Measurements from ENCODE around the gene RIMS1. TPM values are rescaled to one million over a fixed set of nuclear protein-coding genes. Genes with fewer than 3 reads are reported as not detected.

RIMS1 gene
- total and polyA plus RNA-seq, 2 donors (not counting 3 experiments of a cell fraction or from before 2014, with no cell fraction given): 0.15 TPM; not detected in 1

DNA sequence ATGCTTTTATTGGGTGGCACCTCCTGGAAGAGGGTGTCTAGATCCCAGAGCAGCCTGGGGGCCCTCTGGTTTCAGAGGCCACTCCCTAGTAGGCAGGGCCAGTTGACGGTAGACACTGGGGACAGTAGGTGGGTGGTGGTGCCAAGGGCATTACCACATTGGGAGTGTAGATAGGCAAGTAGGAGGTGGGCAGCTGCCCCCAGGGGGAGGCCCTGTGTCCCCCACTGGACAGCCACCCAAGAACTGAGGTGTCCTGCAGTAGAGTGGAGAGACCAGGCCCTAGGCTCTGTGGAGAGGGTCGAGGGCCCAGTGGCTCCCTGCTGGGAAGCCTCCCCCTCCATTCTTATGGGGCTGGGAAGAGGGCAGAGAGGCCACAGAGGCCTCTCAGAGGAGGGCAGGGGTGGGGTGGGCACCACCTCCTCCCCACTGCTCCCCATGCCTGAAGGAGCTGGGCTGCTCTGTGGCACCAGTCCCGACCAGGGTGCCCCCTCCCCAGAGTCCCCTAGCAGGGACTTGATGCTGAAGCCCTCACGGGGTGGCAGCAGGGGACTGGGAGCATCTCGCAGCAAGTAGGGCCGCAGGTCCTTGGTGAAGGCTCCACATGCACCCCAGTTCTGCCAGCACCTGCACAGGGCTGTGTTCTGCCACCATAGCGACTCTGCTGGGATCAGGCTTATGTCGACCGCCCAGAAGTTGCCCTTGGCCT lies 430.5 kb downstream of the RIMS1 start:
- CTCF ChIA-PET: interaction anchor here (1.7 kb wide), 1 partner anchor 8 kb away, joined by 7 read pairs; no protein-coding TSS in a partner anchor
- no peak overlapping the region for H3K27ac ChIP-seq (ENCODE audit: insufficient read depth, low read depth, low read length)
- no peak overlapping the region for H3K4me2 ChIP-seq (ENCODE audit: insufficient read depth, low read length)
- POLR2A ChIA-PET: no interaction called here
- no peaks in the 10 kb centered on the region for H3K79me2 ChIP-seq (ENCODE audit: control insufficient read depth, insufficient read depth, low read length)
- no peak overlapping the region for H3K4me3 ChIP-seq (replicated peaks in 1 of 3; ENCODE audit: insufficient read depth in 1 of 3, low read depth in 1 of 3, low read length in 3 of 3)
- FAIRE-seq (no peak), DNase-seq (ENCODE audit: low read depth, low spot score) (no peak)
- no peak overlapping the region for H3K9ac ChIP-seq (replicated peaks; ENCODE audit: extremely low read depth, insufficient read depth, low read length)
- H3K9me1 ChIP-seq (replicated peaks; ENCODE audit: control insufficient read depth, extremely low read depth, insufficient read depth, low read length): no peaks in the 10 kb centered on the region
- H3K4me1 ChIP-seq (ENCODE audit: control insufficient read depth, extremely low read depth, insufficient read depth, low read length): no peaks in the 10 kb centered on the region
- no peaks in the 10 kb centered on the region for H3K36me3 ChIP-seq (ENCODE audit: control insufficient read depth in 2 of 2, extremely low read depth in 1 of 2, insufficient read depth in 2 of 2, low read length in 2 of 2)
- no TSS peak for BruUV-seq (replicated peaks)
- dilution Hi-C loops (cut with MboI; ENCODE audit: extremely low pct_ligation_motif_present, low sequenced_read_pairs) (no loop called here), intact Hi-C loops (cut with micrococcal nuclease) (no loop called here)
- TF ChIP-seq FOS (IDR thresholded peaks at IDR 0.05; ENCODE audit: borderline replicate concordance, insufficient read depth, low read length) (no peak), POLR2AphosphoS5 (IDR thresholded peaks at IDR 0.05; ENCODE audit: insufficient read depth, low read depth, low read length) (no peak), EZH2 (IDR thresholded peaks at IDR 0.05; ENCODE audit: borderline replicate concordance, low read depth, low read length, severe bottlenecking) (no peak), GATA2 (IDR thresholded peaks at IDR 0.05; ENCODE audit: insufficient read depth, insufficient read length, low read depth, low read length) (no peak), POLR2A (IDR thresholded peaks at IDR 0.05; ENCODE audit: low read depth, low read length) (no peak), JUN (IDR thresholded peaks at IDR 0.05; ENCODE audit: borderline replicate concordance, insufficient read depth, insufficient read length, low read depth) (no peak), MYC (IDR thresholded peaks at IDR 0.05; ENCODE audit: low read depth, low read length) (no peak)
- TF ChIP-seq, protein P1, sequence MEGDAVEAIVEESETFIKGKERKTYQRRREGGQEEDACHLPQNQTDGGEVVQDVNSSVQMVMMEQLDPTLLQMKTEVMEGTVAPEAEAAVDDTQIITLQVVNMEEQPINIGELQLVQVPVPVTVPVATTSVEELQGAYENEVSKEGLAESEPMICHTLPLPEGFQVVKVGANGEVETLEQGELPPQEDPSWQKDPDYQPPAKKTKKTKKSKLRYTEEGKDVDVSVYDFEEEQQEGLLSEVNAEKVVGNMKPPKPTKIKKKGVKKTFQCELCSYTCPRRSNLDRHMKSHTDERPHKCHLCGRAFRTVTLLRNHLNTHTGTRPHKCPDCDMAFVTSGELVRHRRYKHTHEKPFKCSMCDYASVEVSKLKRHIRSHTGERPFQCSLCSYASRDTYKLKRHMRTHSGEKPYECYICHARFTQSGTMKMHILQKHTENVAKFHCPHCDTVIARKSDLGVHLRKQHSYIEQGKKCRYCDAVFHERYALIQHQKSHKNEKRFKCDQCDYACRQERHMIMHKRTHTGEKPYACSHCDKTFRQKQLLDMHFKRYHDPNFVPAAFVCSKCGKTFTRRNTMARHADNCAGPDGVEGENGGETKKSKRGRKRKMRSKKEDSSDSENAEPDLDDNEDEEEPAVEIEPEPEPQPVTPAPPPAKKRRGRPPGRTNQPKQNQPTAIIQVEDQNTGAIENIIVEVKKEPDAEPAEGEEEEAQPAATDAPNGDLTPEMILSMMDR (IDR thresholded peaks at IDR 0.05; ENCODE audit: extremely low read depth in 1 of 2, insufficient read depth in 1 of 2, low read depth in 1 of 2, low read length in 2 of 2): no peak
- TF ChIP-seq, protein P2, sequence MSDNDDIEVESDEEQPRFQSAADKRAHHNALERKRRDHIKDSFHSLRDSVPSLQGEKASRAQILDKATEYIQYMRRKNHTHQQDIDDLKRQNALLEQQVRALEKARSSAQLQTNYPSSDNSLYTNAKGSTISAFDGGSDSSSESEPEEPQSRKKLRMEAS (IDR thresholded peaks at IDR 0.05; ENCODE audit: insufficient read depth, insufficient read length): no peak
- H3K27me3 ChIP-seq (ENCODE audit: control insufficient read depth in 2 of 2, insufficient read depth in 2 of 2, low read length in 2 of 2): no peaks in the 10 kb centered on the region
- H4K20me1 ChIP-seq (replicated peaks; ENCODE audit: control insufficient read depth, extremely low read depth, insufficient read depth, low read length): no peaks in the 10 kb centered on the region
- no peak overlapping the region for H2AFZ ChIP-seq (ENCODE audit: low read depth, low read length)
- no peaks in the 10 kb centered on the region for H3K9me3 ChIP-seq (replicated peaks; ENCODE audit: control insufficient read depth, insufficient read depth, low read length)
